ENCODE measurements around the gene RAB33A. TPM values are rescaled to one million over a fixed set of nuclear protein-coding genes. Genes with fewer than 3 reads are reported as not detected.
A peak's percentile ranks its signal among the peaks of the same experiment; 100 is the strongest.

Gene RAB33A
- polyA plus RNA-seq, 6 donors from 2014 or later, result 0.69 to 2.2 (median 1.9) TPM; not detected in 1

DNA sequence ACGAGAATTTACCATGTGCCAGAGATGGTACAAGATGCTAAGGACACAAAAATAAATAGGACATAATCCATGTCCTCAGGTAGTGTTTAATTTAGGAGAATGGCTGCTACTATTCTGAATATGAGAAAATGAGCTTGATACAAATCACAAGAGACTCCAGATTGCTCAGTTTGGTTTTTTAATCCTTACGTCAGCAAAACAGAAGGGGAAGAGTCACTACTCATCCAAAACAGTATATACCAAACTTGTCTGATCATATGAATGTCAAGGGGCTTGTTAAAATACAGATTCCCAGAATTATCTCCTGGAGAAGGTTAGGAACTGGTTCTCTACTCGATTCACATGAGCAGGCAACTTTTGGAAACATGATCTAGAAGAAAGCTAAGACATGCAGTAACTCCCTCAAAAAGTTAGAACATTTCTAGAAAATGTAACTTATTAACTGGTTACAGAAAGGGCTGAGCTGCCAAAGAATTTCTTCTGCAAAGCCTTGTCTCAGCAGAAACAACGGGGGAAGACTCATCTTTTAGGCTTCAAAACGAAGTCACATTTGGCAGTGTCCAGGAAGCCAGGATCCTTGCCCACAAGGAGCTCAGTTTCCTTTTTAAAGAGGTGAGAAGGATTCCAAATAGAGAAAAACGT lies 9.5 kb upstream of the RAB33A start:
- Mint-ChIP-seq H3K4me1 (peaks cover 7 to 16% (median 9%) of the 10 kb centered on the region in 3 donors), H3K4me3 (peak overlapping the region in 2 of 8 donors; percentile 8 to 66), H3K27ac (peak overlapping the region in 1 of 6 donors; percentile 58), H3K36me3 (no peaks in the 10 kb centered on the region), H3K27me3 (no peaks in the 10 kb centered on the region), H3K9me3 (no peaks in the 10 kb centered on the region)
- ATAC-seq (ENCODE audit: low read depth in 2 of 2), result no peak
- DNase-seq, result no peak

DNA sequence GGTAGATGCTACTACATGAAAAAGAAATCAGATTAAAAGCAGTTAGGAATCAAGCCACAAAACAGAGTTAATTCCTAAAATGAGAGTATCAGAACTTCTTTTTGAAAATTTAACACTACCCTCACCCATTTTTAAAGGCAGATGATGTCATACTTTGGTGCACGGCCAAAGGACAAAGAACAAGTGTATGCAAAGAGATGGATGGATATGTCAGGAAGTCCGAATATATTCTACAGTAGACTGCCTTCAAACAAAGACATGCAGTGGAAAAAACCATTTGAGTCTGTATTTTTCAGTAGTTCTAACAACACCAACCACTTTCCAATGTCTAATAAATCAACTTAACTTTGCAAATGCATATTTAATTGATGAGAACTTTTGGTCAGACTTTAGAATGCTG lies 8.4 kb upstream of the RAB33A start:
- peaks cover 7 to 18% (median 9%) of the 10 kb centered on the region in 3 donors for H3K4me1 Mint-ChIP-seq

DNA sequence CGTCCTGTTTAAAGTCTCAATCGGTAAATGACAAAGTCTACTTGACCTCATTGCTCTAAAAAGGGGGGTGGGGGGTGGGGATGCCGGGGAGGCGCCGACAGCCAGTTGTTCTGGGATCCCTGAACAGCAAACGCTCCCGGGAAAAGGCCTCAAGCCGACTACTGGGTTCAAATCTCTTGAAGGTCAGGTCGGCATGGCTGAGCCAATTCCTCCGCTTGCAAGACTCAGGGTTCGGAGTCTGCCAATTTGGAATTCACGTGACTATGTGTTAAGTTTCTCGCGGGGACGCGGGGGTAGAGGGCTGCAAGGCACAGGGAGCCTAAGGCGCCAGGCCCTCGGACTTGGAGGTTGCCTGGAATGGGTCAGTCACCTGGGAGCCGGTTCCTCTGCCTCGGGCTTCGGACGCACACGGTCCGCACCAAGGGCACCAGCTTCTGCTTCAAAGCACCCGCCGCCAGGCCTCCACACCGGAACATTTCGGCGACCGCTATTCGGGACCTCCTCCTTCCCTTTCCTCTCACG lies 6.5 kb upstream of the RAB33A start:
- no peaks in the 10 kb centered on the region for H3K36me3 Mint-ChIP-seq
- peak overlapping the region; percentile 82 to 98 (median 96) for H3K4me3 Mint-ChIP-seq
- peak overlapping the region in 5 of 6 donors; percentile 46 to 97 (median 90) for H3K27ac Mint-ChIP-seq
- H3K27me3 Mint-ChIP-seq, result no peaks in the 10 kb centered on the region
- no peaks in the 10 kb centered on the region for H3K9me3 Mint-ChIP-seq
- H3K4me1 Mint-ChIP-seq, result peaks cover 7 to 18% (median 9%) of the 10 kb centered on the region in 3 donors
- DNase-seq, result no peak
- peak in 1 of 2 donors; percentile 47 for ATAC-seq (ENCODE audit: low read depth in 2 of 2)

More for the DNA sequence above, 8.4 kb upstream of the RAB33A start:
- ATAC-seq (ENCODE audit: low read depth in 2 of 2), result no peak
- DNase-seq, result no peak
- Mint-ChIP-seq H3K4me3 (peak overlapping the region in 2 of 8 donors; percentile 21 to 55), H3K27me3 (no peaks in the 10 kb centered on the region), H3K36me3 (no peaks in the 10 kb centered on the region), H3K9me3 (no peaks in the 10 kb centered on the region), H3K27ac (no peak overlapping the region)

DNA sequence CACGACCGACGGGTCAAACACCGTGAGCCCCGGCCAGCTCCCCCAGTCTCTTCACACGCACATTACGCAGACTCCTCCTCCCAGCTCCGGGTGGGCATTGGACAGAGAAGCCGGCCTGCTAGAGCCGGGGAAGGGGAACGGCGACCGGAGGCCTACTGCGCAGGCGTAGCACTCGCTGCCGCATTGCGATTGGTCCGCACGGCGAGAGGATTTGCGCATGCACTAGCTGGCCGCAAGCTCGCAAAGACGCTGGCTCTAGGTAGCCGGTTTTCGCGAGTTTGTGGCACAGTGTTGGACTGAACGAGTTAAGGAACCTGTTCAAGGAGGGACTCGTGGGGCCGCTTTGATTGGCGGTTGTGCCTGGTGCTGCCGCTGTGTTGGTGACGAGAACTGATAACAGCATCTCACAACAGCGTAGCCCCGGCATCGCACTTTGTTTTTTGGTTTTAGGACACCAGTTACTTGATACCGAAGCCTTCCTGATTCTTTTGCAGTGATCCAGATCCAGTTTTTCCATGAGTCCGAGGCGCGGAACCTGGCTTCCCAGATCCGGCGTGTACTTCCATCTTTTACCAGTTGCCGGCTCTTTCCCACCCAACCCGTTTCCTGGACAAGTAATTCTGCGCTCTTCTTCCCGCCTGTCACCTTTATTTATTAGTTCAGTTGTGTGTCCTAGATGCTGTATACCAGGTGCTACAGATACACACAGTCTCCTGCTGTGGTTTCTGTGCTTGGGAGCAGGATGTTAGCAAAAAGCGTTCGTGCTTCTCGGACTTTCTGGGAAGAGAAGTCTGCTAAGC lies 5.9 kb upstream of the RAB33A start, which contains the start of gene AIFM1:
Gene AIFM1 (minus strand): TSS at position 139 of the 800 bp plus-strand sequence. CDS start 185 bp downstream, outside the sequence.
- peak within 1 kb of the TSS; percentile 82 to 98 (median 96) for H3K4me3 Mint-ChIP-seq
- no peaks in the 10 kb centered on the region for H3K27me3 Mint-ChIP-seq
- peak within 1 kb of the TSS; percentile 46 to 97 (median 82) for H3K27ac Mint-ChIP-seq
- H3K9me3 Mint-ChIP-seq, result no peaks in the 10 kb centered on the region
- no peaks in the 10 kb centered on the region for H3K36me3 Mint-ChIP-seq
- ATAC-seq (ENCODE audit: low read depth in 2 of 2) (peak; percentile 90 to 91), DNase-seq (peak; percentile 86)
- H3K4me1 Mint-ChIP-seq, result peaks cover 11 to 23% (median 11%) of the 10 kb centered on the region in 3 donors

DNA sequence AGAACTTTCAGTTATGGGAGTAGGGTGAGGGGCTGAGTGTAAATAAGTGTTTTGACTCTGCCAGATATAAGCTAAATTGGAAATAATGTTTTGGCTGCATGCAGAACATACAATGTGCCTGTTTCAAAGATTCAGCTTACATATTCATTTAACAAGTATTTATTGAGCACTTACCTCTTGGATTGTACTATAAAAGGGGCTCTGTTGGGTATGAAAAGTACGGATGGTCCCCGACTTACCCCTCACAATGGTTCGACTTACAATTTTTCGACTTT lies 5.3 kb upstream of the RAB33A start:
- H3K4me3 Mint-ChIP-seq, result peak overlapping the region; percentile 82 to 98 (median 96)
- peaks cover 12 to 23% (median 13%) of the 10 kb centered on the region in 3 donors for H3K4me1 Mint-ChIP-seq

DNA sequence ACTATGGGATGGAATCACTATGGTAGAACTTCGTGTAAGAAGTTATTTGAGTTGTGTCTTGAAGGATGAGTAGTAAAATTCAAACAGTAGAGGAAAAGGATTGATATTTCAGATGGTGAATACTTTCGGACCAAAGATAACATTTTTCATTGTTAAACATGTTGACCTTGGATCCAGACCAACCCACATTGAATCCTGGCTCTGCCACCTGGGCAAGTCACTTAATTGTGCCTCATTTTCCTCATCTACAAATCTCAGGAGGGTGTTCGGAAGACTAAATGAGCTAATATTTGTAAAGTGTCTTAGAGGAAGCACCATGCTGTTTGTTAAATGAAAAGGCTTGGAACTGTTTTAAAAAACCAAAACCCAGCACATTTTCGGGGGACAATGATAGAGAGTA lies 4.7 kb upstream of the RAB33A start:
- Mint-ChIP-seq H3K9me3 (no peaks in the 10 kb centered on the region), H3K27ac (peak overlapping the region in 1 of 6 donors; percentile 46), H3K4me1 (peaks cover 12 to 23% (median 13%) of the 10 kb centered on the region in 3 donors), H3K36me3 (no peaks in the 10 kb centered on the region), H3K27me3 (no peaks in the 10 kb centered on the region), H3K4me3 (peak overlapping the region in 7 of 8 donors; percentile 4 to 97 (median 94))
- ATAC-seq (ENCODE audit: low read depth in 2 of 2), result no peak
- no peak for DNase-seq

More for the DNA sequence above, 5.3 kb upstream of the RAB33A start:
- Mint-ChIP-seq H3K9me3 (no peaks in the 10 kb centered on the region), H3K36me3 (no peaks in the 10 kb centered on the region), H3K27me3 (no peaks in the 10 kb centered on the region), H3K27ac (peak overlapping the region; percentile 5 to 97 (median 82))
- DNase-seq (no peak), ATAC-seq (ENCODE audit: low read depth in 2 of 2) (no peak)

DNA sequence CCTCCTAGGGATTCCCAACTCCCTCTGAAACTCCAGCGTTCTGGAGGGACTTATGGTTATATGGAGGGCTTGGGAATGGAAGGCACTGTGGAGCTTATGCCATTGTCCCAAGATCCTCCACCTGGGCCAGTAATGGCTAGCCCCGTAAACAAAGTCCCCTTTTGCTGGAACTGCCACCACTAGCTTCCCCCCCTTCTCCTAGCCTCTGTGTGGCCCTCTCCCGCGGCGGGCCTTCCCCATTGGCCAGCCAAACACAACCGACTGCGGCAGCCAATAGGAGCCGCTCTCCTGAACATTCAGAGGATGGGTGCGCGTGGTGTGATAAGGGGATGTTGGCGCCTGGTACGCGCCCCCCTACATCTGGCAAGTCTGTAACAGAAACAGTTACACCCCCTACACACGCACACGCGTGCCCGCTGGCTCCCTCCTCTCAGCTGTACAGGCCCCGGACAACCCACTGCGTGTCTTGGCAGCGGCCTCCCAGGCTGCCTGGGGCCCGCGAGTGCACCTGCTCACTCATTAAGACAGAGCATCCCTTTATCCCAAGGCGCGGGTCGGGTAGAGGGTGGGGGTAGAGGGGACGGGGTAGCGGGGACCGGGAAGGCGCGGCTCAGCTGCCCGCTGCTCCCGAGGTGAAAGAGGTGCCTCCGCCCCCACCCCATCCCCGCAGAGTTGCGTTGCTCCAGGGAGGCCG lies 863 bp upstream of the RAB33A start:
- no peaks in the 10 kb centered on the region for H3K36me3 Mint-ChIP-seq
- H3K4me1 Mint-ChIP-seq, result peaks cover 17 to 40% (median 30%) of the 10 kb centered on the region in 3 donors
- ATAC-seq (ENCODE audit: low read depth in 2 of 2) (peak; percentile 75 to 78), DNase-seq (peak; percentile 56)
- H3K9me3 Mint-ChIP-seq, result no peaks in the 10 kb centered on the region
- peak overlapping the region in 2 of 6 donors; percentile 74 to 81 for H3K27ac Mint-ChIP-seq
- no peaks in the 10 kb centered on the region for H3K27me3 Mint-ChIP-seq
- H3K4me3 Mint-ChIP-seq, result peak overlapping the region; percentile 80 to 93 (median 89)

DNA sequence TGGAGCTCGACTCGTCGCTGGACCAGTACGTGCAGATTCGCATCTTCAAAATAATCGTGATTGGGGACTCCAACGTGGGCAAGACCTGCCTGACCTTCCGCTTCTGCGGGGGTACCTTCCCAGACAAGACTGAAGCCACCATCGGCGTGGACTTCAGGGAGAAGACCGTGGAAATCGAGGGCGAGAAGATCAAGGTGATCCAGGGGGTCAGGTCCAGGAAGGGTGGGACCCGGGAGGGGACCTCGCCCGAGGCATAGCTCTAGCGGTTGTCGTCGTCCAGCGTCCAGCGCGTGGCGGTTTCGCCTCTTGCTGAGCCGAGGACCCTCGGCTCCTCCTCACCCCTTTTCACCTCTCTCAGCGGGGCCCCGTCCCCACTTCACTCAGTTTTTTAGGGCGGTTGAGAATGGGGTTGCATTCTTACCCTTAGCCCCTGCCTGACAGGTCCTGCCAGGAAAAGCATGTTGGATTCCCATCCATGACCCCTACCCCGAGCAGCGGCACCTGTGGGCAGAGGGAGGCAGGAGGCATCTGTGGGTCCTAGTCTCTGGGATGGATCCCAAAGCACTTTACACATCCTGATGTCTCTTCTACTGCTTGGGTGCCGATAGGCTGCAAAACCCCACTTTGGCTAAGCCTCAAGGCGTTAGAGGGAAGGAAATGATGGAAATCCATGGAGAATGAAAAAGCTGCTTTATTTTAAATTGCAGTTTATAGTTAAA lies 524 bp downstream of the RAB33A start:
- H3K36me3 Mint-ChIP-seq, result no peaks in the 10 kb centered on the region
- DNase-seq (no peak), ATAC-seq (ENCODE audit: low read depth in 2 of 2) (no peak)
- H3K9me3 Mint-ChIP-seq, result no peaks in the 10 kb centered on the region
- peak overlapping the region in 3 of 6 donors; percentile 49 to 83 (median 56) for H3K27ac Mint-ChIP-seq
- no peaks in the 10 kb centered on the region for H3K27me3 Mint-ChIP-seq
- peaks cover 23 to 48% (median 38%) of the 10 kb centered on the region in 3 donors for H3K4me1 Mint-ChIP-seq
- H3K4me3 Mint-ChIP-seq, result peak overlapping the region; percentile 80 to 93 (median 89)

DNA sequence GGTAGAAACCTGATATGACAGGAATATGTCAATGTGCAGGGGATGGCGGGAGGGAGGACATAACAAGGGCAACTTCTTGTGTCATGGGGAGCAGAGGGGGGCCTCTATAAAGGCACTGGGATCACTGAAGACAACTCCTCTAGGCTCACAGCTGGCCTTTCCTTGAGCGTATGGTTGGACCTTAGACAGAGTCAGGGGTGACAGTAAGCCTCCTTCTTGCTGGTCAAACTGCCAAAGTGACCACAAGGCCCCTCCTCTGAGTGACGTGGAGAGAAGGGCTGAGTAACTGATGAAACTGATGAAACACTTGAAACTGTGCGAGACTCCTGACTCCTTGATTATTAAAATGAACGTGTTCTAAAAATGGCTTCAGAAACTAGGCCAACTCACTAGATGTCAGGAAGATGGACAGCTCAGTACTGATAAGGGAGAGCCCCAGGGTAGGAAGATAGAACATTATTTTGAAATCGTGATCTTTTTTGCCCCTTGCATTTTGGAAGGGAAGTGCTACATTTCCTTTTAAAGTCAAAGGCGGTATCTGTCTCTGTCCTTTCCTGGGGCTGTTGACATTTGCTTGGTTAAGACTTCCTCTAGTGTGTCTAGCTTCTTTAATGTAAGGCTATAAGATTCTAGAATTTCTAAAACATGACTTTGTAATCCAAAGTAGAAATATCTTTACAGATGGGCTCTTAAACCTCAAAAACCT lies 1.6 kb downstream of the RAB33A start:
- H3K9me3 Mint-ChIP-seq, result no peaks in the 10 kb centered on the region
- DNase-seq, result no peak
- no peaks in the 10 kb centered on the region for H3K27me3 Mint-ChIP-seq
- H3K36me3 Mint-ChIP-seq, result no peaks in the 10 kb centered on the region
- peak overlapping the region in 4 of 6 donors; percentile 5 to 66 (median 35) for H3K27ac Mint-ChIP-seq
- no peak for ATAC-seq (ENCODE audit: low read depth in 2 of 2)
- peaks cover 32 to 55% (median 47%) of the 10 kb centered on the region in 3 donors for H3K4me1 Mint-ChIP-seq
- peak overlapping the region; percentile 80 to 93 (median 89) for H3K4me3 Mint-ChIP-seq

DNA sequence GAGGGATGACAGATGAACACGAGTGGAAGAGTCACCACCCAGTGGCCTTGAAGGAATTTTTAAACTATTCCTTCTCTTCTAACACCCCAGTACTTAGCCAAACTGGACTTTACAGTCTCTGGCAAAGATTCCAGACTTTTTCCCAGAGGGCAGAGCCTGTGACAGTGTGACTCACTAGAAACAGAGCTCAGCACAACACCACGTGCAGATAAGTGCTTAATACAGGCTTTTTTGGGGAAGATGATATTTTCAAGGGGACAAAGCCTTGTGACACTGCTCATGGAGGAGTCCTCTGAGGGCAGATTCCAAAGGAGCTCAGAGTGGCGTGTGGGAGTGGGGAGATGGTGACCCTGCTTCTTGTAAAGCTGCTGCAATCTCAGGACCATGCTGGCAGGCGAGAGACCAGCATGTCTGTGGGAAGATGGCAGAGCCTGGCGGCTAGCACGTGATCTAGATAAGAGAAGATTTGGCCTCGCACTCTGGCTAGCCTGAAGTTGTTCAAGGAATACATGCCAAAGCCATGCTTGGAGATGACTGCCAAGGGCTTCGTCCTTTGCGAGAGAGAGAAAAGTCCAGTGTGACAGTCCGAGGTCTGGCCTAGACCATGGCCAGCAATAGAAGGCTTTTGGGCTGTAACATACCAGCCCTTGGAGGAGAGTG lies 2.4 kb downstream of the RAB33A start:
- no peak for ATAC-seq (ENCODE audit: low read depth in 2 of 2)
- peaks cover 32 to 55% (median 47%) of the 10 kb centered on the region in 3 donors for H3K4me1 Mint-ChIP-seq
- DNase-seq, result no peak
- H3K36me3 Mint-ChIP-seq, result no peaks in the 10 kb centered on the region
- H3K27ac Mint-ChIP-seq, result peak overlapping the region in 1 of 6 donors; percentile 19
- no peaks in the 10 kb centered on the region for H3K27me3 Mint-ChIP-seq
- no peaks in the 10 kb centered on the region for H3K9me3 Mint-ChIP-seq
- H3K4me3 Mint-ChIP-seq, result peak overlapping the region in 3 of 8 donors; percentile 90 to 93 (median 92)

DNA sequence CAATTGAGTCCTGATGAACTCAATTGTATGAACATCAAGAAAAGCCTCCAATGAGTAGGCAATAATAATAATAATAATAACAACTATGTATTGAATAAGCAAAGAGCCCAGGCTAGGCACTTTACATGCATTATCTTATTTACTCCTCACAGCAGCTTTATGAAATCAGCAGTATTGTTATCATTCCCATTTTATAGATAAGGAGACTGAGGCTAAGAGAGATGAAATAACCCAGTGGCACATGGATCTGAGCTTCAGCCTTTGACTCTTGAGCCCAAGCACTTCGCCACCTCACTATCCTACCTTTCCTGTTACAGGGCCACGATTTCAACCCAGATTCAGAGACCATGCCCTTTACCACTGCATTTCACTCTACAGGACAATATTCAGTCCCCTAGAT lies 3.2 kb downstream of the RAB33A start:
- no peak for DNase-seq
- Mint-ChIP-seq H3K27ac (peak overlapping the region in 1 of 6 donors; percentile 48), H3K4me3 (no peak overlapping the region), H3K9me3 (no peaks in the 10 kb centered on the region), H3K4me1 (peaks cover 32 to 55% (median 52%) of the 10 kb centered on the region in 3 donors), H3K27me3 (peaks cover 0 to 5% (median 0%) of the 10 kb centered on the region in 3 donors), H3K36me3 (no peaks in the 10 kb centered on the region)
- no peak for ATAC-seq (ENCODE audit: low read depth in 2 of 2)

Data from naive B cell (primary cell).